COLO668 (cell line): ENCODE measurements around the gene CCDC185.

Experiments used
- DNase-seq: peaks from one replicate; lab custom pipeline; 2025; ENCODE audit not compliant: unreplicated experiment; lab: John Stamatoyannopoulos, UW

Gene CCDC185

DNA sequence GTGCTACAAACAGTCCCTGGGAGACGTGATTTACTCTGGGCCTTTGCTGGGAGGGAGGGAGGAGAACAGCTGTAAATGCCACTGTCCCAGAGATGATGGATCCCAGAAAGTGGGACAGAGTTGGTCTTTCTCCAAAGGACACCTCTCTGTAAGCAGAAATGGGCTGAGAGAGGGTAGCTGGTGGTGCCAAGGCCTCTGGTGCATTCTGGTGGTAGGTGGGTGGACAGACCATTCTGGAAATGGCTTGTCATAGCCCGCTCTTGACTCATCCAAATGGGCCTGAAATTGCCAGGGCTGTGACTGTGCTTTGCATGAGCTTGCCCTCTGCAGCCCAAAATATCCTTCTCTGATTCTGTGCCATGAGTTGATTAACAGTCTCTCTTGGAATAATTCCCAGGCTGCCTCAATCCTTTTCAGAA is 36.1 kb downstream of the CCDC185 start:
- no peak for DNase-seq

- DNase-seq, result no peak
Observed at GRCh38 chr1:223429821-223430220, 36.6 kb downstream of the CCDC185 start.

GRCh38 chr1:223430236-223430635 is 37.0 kb downstream of the CCDC185 start:
- no peak for DNase-seq

DNA sequence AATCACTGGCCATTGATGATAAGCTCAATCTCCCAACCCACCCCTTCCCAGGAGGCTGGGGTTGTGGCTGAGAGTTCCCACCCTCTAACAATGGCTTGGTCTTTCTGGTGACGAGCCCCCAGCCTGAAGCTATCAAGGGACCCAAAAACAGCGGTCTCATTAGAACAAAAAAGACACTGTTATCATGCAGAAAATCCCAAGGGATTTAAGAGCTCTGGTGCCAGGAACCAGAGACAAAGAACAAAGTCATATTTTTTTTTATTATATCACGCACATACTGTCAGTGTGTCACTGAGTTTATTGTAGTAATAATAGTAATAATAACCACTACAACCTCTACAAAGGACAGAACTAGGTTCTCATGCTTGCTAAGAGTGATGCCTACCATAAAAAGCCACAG is 43.9 kb downstream of the CCDC185 start:
- DNase-seq, result no peak

- no peak for DNase-seq
Observed at GRCh38 chr1:223443397-223443796, 50.2 kb downstream of the CCDC185 start.

GRCh38 chr1:223444411-223444810 is 51.2 kb downstream of the CCDC185 start:
- no peak for DNase-seq
